HG02588 (cell line): ENCODE results near the gene CXCL5.

Experiments
- ATAC-seq: cut with Tn5 transposase; IDR thresholded peaks from one replicate; pipeline ENCODE4 v1.9.1; 2021; ENCODE audit warnings: mild to moderate bottlenecking, moderate library complexity; ENCODE audit not compliant: unreplicated experiment

Gene CXCL5

DNA sequence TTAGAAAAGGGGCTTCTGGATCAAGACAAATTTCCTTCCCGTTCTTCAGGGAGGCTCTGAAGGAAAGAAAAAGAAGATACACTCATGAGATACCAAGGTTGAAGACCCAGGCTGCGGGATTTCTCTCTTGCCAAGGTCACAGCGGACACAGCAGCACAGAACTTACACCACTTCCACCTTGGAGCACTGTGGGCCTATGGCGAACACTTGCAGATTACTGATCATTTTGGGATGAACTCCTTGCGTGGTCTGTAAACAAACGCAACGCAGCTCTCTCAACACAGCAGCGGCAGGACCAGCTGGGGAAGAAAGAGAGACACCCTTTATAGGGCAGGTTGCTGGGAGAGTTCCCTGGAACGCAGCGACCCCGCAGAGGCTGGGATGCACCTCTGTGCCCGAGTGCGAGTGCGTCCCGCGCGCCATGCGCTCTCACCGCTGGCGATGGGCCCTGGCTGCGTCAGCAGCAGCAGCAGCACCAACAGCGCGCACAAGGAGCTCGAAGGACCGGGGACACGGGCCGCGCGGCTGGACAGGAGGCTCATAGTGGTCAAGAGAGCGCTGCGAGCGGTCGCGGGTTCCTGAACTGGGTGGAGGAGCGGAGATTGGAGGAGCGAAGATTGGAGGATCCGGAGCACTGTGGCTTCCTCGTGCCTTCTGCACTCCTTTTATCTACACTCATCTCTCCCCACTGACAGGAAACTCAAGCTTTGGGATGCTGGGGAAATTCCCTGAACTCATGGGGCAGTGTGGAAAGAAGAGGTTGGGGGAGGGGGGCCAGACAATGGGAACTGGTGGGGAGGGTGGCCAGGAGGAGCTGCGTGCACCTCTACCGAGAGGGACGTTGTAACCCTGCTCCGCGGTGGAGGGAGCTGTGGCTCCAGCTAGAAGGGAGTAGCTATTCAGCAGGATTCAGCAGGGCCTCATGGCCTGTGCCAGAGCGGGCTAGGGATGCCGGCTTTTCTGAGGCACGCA is at the start of gene CXCL5:
CXCL5 (minus strand) TSS at position 638 of the 972 bp plus-strand sequence; CDS start at position 542, 96 bp downstream.
- ATAC-seq = no peak

DNA sequence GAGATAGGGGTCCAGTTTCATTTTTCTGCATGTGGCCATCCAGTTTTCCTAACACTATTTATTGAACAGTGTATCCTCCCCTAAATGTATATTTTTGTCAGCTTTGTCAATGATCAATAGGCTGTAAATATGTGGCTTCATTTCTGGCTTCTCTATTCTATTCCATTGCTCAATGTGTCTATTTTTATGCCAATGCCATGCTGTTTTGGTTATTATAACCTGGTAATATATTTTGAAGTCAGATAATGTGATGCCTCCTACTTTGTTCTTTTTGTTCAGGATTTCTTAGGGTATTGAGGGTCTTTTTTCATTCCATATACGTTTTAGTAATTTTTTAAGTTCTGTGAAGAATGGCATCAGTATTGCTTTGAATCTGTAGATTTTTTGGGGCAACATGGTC is 48.7 kb upstream of the CXCL5 start:
- ATAC-seq = no peak

DNA sequence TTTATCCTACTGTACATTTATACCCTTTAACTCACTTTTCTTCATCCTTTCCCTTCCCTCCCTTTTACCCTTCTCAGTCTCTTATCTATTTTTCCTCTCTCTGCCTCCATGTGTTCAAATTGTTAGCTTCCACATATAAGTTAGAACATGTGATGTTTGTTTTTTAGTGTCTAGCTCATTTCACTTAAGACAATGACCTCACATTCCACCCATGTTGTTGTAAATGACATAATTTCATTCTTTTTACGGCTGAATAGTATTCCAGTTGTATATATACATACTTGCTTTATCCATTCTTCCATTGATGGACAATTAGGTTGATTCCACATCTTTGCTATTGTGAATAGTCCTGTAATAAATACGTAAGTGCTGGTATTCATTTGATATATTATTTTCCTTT is 47.3 kb upstream of the CXCL5 start:
- no peak for ATAC-seq

DNA sequence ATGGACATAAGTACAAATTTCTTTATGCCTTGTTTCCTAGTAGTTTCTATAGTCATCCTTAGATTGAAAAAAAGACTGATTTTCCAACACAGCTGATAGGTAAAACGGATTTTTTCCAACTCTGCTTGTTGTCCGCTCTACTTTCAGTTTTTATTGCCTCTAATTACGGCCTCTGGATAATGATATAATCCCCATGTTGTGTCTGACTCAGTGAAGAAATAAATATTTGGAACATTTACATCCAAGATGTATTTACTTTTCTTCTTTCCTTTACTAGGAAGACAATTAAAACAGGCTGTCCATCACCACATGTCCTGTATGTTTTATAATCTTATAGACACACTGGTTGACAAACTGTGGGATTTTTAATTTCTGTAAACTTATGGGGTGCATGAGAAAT is 46.8 kb upstream of the CXCL5 start:
- ATAC-seq = no peak

DNA sequence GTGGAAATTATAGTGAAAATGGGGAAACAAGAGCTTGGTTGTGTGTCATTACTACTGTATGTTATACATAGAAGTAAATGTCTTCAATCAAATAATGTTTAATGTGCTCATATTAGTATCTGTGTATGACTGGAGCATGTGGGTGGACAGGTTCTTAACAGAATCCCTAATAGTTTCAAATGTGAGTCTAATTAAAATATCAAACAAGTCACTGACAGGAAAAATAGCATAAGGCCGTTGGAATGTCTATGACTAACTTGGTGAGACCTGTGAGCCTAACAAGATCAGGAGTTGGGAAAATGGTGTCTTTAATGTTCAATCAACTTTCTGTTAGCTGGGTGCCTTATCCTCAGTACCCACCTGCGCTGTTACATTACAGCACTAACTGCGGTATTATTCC is 46.2 kb upstream of the CXCL5 start:
- ATAC-seq = no peak

DNA sequence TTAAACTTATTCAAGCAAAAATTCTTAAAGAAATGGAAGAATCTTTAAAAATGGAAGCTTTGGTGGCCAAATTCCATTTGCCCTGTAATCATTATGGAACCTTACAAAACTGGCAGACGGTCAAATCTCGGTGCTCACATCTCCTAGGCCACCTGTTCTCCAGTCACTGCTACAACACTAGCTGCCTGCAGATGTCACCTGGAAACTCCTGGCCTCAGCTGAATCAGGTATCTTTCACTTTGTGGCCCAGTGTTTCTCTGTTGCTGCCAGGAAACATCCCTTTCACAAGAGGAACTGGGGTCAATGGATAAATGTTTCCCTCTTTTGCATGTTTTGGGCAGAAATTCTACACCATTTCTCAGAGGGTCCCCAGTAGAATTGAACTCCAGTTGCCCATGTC is 44.2 kb upstream of the CXCL5 start:
- ATAC-seq = no peak

GRCh38 chr4:74041418-74041817 is 42.9 kb upstream of the CXCL5 start:
- ATAC-seq = no peak

DNA sequence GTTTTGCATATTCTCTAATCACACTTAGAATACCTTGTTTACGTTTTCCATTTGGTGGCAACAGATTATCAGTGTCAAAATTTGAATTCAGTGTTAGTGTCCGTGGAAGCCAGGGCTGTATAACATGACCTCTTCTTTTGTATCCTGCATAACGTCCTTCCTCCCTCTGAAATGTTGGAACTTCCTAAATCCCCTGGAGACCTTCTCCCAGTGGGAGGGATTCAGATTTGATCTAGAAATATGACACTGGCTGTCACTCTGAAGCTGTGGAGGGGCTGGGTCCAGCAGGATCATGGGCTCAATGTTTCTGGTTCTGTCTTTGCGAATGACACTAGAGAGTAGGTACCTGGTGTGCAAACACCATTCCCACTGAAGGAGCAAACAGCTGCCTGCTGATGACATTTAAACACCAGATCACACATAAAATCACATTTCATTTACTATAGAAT is 40.9 kb upstream of the CXCL5 start:
- no peak for ATAC-seq

DNA sequence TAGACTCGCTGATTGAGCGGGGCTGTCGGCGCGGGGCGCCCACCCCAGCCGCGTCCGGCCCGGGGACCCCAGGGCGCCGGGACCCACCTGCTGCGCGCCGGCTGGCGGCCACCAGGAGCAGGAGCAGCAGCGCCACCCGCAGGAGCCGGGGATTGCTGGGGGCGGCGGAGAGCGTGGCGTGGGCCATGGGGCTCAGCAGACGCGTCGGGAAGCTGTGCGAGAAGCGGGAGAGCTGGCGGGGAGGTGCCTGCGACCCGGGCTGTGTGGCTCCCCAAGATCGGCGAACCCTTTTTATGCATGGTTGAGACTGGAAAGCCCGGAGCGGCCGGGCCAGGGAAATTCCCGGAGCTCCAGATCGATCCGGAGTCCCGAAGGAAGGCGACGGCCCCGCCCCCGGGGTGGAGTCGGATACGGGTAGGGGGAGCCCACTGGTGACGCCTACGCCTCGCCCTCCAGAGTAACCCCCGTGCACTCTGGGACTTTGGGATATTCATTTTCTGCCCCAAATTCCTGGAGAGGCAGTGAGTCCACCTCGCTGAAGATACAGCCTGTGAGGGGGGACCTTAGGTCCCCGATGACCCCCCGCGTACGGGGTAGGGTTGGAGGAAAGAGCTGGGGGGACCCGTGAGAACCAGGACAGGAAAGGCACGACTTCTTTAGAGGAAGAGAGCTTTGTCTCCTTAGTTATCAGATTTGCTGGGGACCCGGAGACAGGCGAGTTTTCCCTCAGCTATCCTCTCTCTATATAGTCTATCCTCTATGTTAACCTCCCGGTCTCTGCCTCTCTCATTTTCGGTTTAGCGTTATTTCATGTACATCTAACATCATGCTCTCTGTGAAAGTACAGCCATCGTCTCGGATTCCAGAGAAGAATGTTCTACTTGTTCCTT is 40.2 kb upstream of the CXCL5 start, which contains the start of gene CXCL3:
CXCL3 (minus strand) TSS at position 265 of the 890 bp plus-strand sequence; CDS start at position 187, 78 bp downstream.
- peak; percentile 57 for ATAC-seq

DNA sequence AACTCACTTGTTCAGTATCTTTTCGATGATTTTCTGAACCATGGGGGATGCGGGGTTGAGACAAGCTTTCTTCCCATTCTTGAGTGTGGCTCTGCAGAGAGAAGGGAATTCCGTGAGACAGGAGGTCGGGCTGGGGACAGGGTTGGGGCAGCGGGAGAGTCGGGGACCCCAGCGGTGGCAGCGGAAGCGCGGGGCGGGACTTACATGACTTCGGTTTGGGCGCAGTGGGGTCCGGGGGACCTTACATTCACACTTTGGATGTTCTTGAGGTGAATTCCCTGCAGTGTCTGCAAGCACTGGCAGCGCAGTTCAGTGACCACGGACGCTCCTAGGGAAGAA is 39.6 kb upstream of the CXCL5 start:
- no peak for ATAC-seq

DNA sequence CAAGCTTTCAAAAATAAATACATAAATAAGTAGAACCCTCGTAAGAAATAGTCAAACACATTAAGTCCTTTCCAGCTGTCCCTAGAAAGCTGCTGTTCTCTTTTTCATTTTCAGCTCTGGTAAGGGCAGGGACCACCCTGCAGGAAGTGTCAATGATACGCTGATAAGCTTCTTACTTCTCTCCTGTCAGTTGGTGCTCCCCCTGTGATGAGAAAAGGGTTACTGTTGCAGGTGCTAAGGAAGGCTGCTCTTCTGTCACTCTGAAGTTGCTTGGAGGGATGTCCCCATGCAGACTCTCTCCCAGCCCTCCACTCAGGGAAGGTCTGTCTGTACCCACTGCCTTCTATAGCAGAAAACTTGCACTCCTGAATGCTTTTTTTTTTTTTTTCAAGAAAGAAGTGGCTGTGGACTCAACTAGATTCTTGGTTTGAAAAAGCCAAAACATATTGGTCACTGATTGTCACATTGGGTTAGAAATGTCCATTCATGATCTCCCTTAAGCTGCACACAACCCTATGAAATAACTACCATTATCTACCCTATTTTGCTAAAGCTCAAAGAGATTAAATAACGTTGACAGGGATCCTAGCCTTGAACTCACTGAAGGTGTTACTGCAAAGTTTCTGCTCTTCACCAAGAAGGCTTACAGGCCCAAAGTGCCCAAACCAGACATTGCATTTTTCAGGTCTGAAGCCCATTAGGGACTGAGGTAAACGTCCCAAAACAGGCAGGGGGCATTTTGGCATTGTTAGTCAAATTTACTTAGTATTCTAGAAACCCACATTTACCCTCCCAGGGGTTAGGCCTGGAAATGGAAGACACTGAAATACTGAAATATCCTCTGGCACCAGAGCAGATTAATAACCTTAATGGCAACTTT is 38.8 kb upstream of the CXCL5 start:
- no peak for ATAC-seq

DNA sequence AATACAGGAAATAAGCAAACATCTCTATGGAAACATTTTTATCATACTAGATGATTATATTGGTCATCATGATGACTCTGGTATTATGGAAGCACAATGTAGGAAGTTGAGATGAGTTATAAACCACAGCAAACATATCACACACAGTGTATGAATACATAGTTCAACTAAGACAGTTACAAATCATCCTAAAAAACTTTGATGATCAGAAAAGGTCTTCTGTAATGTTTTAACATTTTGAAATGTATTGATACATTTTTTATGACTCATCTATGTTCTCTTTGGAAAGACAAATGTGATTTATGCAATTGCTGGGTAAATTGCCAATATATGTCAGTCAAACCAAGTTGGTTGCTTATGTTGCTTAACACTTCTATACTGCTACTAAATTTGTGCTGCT is 35.3 kb upstream of the CXCL5 start:
- ATAC-seq = no peak

DNA sequence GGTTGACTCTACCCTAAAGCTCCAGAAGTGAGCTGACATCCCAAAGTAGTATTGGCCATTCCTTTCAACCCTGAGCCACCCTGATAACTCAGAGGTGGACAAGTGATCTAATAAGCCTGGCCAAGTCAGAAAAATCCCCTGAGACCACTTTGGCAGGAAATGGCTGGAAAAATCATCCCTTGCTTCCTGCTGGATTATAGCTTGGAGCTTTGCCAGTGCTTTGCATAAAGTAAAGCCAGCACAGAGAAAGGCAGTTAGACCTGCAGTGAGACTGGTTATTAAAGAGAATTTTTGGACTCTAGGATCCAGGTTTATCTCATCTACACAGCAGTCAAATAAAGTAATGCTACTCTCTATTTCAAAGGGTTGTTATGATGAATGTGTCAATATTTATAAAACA is 33.6 kb upstream of the CXCL5 start:
- no peak for ATAC-seq

- no peak for ATAC-seq
These were observed 33.1 kb upstream of the CXCL5 start for GRCh38 chr4:74031576-74031975.

- ATAC-seq = no peak
These were observed 31.8 kb upstream of the CXCL5 start for GRCh38 chr4:74030285-74030684.

DNA sequence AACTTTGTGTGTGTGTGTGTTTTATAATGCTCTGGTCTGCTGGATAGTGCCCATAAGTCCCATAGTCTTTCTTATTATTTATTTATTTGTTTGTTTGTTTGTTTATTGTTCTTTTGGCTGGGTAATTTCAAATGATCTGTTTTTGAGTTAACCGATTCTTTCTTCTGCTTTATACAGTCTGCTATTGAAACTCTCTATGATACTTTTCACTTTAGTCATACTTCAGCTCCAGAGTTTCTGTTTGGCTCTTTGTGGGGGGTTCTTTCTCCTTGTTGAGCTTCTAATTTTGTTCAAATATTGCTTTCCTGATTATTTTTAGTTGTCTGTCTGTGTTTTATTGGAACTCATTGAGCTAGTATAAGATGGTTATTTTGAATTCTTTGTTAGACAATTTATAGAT is 30.0 kb upstream of the CXCL5 start:
- ATAC-seq = no peak

DNA sequence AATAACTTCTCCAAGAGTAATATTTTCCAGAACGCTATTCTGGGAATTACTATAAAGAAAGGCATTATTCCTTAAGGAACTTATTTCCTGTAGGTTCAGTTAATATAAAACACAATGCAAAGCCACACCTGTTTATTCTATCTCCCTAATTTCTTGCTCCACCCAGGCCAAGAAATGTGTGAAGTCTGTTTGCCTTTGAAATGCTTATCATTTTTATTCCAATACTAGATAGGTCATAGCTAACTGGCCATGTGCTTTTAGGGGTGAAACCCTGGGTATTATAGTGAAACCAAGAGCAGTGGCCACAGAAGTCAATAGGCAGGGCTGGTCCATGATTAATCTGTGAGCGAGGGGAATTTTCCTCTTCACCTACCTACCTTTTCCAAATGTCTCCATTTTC is 25.2 kb upstream of the CXCL5 start:
- ATAC-seq = no peak

DNA sequence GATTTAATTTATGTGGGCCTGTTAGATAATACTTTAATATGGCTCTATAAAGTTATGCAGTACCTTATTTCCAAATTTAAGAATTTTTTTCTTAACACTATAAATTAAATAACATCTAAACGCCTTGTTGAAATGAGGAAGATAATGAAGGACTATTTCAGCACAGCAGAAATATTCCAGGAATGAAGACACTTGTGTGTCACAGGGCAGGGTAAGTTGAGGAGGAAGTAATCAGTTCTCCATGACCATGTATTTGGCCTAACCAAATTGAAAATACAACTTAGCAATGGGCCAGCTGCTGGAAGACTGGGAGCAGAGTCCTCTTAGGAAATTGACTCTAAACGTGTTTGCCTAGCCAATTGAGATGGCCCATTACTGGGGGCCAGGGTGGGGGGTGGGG is 23.1 kb upstream of the CXCL5 start:
- no peak for ATAC-seq

DNA sequence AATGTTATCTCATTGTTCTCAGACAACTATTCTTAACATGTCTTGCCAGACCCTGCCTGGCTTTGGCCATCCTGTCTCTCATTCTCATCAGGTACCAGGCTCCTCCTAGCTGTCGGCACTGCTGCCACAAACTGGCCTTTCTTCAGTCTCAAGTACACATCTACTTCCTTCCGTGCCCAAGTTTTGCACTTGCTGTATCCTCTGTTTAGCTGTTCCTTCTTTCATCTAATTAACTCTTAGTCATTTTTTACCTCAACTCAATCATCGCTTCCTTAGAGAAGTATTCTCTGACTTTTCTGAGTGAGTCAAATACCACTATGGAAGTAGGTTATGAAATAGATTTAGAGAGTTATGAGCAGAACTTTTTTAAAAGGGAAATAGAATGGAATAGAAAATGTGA is 20.3 kb upstream of the CXCL5 start:
- no peak for ATAC-seq

DNA sequence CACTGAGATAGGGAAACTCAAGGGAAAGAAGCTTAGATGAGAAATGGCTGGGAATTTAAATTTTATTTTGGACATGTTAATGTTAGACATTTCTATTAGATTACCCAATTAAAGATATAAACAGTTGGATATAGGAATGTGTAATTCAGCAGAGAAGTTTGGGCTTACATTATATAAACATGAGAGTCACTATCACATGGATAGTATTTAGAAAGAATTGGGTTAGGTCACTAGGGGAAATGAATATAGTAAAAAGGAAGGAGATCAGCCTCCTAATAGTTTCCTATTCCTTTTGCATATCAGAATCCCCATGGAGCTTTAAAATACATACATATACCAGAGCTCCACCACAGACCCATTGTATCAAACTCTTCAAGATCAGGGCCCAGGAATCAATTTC is 19.6 kb upstream of the CXCL5 start:
- ATAC-seq = no peak

GRCh38 chr4:74016068-74016467 is 17.6 kb upstream of the CXCL5 start:
- ATAC-seq = no peak
